ENCODE measurements around the gene EBF4.
"Not testable (repeated sequence)": the region's sequence is repeated elsewhere in the genome, so short reads cannot be mapped to it uniquely, and the experiment has no call there.

Gene EBF4

DNA sequence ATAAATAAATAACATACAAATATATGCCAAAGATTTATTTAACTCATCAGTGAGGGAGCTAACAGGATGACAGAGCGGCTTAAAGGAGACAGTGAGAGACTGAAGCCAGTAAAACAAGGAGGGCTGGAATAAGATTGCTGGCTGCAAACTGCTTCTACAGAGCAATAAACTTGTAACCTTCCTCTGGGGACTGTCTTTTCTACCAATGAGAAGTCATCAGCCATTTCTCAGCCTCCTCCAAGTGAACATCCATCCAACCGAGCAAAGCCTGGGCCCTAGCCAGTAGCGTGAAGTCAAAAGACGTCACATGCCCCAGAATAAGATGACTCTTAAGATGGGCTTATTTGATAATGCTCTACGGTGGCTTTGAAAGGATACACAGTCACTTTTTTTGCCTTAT, 65.4 kb downstream of the EBF4 start:
- DNase-seq (ENCODE audit: low read depth, low spot score) = no peak

DNA sequence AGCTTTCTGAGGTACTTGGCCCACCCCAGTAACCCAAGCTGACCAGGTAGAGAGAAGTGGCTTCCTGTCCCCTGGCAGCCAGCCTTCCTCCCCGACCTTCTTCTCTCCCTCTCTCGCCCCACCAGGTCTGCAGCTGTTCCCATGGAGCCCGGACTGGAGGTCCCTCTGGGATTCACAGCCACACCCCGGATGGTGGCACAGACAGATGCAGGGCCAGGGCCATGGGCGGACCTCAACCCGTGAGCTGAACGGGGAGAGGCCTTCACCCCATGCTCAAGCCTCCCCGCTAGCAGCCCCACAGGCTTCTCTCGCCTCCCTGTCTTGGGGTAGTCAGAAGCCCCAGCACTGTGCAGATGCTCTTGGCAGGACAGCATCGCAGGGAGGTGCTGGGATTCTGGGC, 66.6 kb downstream of the EBF4 start:
- DNase-seq (ENCODE audit: low read depth, low spot score) = no peak

DNA sequence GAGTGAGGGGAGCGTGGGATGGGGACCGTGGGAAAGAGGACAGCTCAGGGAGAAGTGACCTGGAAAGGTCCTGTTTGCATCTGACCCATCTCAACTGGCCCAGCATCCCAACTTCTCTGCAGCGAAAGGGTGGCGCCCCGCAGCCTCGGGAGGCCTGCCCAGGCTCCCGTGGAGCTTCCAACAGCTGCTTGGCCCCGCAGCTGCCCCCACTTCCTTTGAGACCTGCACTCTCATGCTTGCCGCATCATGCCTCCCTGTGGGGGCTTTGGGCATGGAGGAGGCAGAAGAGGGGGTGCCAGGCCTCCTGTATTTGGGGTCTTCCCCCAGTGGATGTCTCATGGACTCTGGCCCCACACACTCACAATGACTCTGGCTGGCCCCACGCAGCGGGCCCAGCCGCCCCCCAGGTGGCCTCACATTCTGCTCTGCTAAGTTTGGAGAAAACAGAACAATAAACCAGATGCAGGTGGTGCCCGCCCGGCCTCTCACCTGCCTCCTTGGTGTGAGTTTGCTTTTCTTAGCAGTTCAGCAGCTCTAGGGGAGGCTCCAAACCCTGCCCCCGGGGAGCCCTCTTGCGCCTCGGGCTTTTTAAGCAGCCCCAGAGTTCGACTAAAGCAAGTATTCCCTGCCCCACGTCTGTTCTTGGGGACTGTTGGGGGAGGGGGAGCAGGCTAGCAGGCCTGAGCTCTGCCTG, 67.2 kb downstream of the EBF4 start:
- DNase-seq (ENCODE audit: low read depth, low spot score) = no peak

DNA sequence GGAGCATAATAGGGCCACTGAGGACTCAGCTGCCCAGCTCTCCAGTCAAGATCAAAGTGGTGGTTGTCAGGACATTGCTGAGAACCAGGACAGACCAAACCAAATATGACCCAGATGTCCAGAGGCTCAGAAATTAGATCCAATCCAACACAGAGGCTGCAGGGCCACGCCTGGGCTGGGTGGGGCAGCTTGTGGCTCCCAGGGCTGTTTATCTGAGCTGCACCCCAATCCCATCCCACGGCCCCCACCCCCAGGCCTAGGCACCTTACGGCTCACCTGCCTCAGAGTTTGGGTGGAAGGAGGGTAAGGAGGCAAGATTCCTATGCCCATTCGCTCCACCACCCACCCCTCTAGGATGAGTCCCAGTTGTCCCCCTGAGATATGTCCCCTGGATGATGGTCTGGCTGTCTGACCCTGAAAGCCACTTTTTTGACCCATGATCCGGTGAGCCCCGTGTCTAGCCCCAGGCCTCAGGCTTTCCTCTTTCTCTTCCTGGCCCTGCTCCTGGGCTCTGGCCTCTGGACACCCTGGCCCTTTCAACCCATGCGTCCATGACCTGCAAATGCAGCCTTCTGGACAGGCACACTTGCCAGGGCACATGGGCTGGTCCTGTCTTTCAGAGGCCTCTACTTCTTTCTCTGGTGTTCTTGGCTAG, 67.8 kb downstream of the EBF4 start:
- no peak for DNase-seq (ENCODE audit: low read depth, low spot score)

DNA sequence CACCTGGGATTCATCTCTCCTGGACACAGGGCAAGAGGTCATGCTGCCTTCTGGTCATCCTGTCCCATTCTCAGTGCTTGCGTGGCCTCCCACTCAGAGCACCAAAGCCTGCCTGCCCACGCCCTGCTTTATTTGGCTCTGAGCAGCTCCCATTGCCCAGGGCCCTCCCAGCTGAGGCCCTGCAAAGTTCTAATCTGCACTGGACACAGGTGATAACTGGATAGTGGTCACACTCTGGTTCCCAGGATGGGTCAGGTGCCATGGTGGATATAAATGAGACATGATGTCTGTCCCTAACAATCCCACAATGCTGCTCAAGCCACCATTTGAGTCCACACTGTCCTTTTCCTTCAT, 68.3 kb downstream of the EBF4 start:
- DNase-seq (ENCODE audit: low read depth, low spot score) = no peak

DNA sequence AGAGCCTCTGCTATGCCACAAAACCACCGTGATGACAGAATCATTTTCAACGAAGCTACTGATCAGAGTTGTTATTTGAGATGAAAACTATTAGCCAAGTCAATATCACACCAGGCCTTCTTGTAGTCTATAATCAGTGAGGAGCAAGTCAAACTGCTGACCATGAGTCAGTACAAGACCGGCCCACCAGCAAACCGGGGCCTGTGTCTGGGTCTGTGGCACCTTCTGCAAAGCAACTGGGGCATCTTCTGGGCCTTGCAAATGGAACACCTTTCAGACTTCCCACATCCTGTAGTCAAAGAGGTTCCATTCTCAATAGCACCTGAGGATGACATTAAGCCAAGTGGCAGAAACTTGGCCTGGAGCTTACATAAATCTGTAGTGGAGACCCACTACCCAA, 69.3 kb downstream of the EBF4 start:
- DNase-seq (ENCODE audit: low read depth, low spot score) = no peak

DNA sequence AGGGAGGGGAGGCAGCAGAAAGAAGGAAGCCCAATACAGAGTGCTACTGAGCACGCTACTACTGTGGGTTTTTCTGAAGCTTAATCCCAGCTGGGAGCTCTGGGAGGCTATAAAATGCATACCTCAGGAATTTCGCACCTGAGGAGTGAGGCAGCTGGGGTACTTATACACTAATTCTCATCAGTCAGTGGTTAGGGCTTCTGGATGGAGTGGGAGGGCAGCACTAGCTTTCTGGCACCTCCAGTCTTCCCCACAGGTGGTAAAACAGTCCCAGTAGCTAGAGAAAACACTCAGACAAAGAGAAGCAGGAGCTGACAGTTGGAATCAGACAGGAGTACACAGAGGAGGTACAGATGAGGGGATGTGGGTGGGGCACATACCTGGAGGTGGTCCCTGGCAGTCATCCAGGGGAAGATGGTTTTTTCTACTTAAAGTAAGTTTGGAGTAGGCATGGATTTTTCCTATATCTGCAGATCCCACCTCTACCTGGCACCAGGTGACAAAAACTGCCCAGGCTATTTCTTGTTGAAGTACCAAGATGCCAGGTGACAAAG, 70.1 kb downstream of the EBF4 start:
- DNase-seq (ENCODE audit: low read depth, low spot score) = no peak

DNA sequence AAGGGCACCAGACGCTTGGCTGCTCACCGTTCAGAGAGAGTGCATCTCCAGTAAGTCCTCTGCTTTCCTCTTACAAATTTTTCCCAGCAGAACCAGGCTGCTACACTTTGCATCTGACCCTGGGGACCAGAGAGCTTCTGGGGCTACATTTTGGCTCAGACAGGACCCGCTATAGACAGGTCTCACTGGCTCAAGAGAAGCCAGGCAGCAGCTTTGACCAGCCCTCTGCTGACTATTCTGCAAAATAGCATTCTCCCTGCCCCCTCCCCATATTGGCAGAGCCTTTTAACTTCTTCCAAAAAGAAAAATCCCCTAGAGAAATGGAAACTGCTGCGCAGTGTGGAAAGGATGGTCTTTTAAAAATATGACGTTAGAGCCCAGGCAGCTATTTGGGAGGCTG, 70.6 kb downstream of the EBF4 start:
- no peak for DNase-seq (ENCODE audit: low read depth, low spot score)

DNA sequence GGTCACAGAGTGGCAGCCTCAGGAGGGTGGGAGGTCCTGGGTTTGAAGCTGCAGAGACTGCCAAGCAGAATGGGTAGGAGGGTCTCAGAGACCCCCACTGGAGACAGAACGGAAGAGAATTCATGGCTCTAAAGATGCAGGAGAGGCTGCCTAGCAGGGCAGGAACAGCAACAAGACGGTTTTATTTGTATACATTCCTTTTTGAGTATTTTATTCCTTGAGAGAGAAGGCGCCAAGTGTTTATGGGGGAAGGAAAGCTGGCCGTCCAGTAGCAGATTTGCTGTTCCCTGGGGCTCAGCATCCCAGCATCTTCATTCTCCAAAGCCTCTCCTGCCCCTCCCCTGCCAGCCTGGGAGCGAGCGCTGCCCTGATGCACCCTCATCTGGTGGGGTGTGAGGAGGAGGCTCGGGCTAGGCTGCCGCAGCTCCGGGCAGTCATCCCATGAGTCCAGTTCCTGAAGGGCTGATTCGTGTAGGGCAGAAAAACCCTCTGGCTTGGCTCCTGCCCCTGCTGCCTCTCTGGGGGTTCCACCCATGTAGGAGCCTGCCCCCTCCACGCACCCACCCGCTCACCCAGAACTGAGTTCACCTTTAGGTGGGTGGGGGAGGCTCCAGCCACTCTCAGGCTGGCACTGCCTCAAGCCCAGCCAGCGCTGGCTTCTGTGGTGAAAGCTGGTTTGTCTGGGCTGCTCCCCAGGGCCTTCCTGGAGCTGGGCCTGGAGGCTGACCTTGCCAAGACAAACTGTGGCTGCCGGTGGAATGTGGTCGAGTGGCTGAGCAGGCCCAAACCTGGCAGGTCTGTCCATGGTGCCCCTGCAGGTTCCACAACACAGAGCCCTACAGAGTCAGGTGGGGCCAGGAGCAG, 75.4 kb downstream of the EBF4 start:
- no peak for DNase-seq (ENCODE audit: low read depth, low spot score)

DNA sequence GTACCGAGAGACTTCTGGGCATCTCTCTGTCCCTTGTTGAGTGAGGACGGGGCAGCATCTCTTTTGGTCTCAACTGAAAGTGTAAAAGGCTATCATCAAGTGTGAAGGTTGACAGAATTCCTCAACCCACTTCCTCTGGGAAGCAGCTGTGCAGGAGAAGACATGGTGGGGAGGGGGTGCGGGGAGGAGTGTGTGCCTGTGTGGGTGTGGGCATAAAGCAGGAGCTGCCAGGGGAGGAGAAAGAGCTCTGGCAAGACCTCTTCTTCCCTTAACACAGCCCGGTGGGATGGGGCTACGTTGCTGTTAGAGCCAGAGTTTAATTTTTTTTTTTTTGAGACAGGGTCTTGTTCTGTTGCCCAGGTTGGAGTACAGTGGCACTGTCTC, 76.0 kb downstream of the EBF4 start:
- DNase-seq (ENCODE audit: low read depth, low spot score) = no peak

DNA sequence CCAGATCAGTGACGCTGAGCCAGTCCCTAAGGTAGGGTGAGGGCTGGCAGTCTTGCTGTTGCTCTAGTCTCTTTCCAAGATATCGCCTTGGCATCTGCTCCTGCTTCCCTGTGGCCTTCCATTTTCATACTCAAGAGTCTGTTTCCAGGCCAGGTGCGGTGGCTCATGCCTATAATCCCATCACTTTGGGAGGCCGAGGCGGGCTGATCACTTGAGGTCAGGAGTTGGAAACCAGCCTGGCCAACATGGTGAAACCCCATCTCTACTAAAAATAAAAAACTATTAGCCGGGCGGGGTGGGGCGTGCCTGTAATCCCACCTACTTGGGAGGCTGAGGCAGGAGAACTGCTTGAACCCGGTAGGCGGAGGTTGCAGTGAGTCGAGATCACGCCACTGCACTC, 77.5 kb downstream of the EBF4 start:
- not testable (repeated sequence) for DNase-seq (ENCODE audit: low read depth, low spot score)

DNA sequence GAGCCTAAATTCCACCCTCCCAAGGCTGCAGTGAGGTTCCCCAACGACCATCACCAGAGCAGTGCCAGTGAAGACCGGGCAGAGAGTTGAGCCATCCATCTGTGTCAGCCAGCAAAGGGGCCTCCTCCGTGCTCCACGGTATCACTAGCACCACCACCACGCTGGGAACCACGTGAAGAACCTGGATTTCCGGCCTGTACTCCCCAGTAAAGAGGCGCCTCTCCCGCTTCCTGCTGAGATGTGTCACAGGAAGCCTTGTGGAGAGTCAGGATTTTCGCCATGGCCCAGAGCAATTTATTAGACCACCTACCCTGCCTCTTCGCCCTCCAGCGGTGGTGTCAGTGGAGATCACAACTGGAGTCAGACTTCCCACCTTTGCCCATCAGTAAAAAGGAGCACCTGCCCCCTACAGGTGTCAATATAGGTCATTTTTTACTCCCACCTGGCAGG, 79.1 kb downstream of the EBF4 start:
- no peak for DNase-seq (ENCODE audit: low read depth, low spot score)

DNA sequence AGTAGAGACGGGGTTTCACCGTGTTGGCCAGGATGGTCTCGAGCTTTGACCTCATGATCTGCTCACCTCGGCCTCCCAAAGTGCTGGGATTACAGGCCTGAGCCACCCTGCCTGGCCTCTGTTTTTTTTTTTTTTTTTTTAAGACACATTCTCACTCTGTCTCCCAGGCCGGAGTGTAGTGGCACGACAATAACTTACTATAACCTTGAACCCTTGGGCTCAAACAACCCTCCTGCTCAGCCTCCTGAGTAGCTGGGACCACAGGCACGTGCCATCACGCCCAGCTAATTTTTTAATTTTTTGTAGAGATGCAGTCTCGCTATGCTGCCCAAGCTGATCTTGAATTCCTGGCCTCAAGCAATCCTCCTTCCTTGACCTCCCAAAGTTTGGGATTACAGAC, 81.2 kb downstream of the EBF4 start:
- DNase-seq (ENCODE audit: low read depth, low spot score) = no peak

DNA sequence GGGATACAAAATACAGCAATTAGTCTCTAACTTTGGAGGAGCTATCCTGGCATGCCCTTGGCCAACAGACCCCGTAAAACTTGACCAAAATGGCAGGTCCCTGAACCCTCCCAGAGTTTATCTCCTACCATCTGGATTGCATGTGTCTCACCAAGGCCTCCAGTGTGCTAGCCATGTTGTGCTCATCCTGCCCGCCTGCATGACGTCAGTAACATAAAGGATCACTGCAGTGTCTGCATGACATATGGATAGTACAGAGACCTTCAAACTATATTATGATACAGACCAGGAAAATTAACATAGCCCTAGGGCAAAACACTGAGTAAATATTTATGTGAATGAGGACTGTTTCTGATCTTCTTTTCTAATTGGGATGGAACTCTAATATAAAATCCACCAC, 82.6 kb downstream of the EBF4 start:
- no peak for DNase-seq (ENCODE audit: low read depth, low spot score)

DNA sequence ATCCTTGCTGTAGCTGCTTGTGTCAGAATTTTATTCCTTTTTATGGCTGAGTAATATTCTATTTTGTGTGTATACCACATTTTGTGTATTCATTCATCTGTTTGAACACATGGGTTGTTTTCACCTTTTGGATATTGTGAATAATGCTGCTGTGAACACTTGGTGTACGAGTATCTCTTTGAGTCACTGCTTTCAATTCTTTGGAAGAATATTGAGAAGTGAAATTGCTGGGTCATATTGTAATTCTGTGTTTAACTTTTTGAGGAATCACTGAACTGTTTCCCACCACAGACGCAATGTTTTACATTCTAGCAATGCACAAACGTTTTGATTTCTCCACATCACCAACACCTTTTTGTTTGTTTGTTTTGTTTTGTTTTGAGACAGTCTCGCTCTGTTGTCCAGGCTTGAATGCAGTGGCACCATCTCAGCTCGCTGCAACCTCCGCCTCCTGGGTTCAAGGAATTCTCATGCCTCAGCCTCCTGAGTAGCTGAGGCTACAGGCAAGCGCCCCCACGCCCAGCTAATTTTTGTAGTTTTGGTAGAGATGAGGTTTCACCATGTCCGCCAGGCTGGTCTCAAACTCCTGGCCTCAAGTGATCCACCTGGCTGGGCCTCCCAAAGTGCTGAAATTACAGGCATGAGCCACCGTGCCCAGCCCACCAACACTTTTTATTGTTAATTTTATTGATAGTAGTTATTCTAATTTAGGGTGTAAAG, 86.2 kb downstream of the EBF4 start:
- DNase-seq (ENCODE audit: low read depth, low spot score) = no peak

DNA sequence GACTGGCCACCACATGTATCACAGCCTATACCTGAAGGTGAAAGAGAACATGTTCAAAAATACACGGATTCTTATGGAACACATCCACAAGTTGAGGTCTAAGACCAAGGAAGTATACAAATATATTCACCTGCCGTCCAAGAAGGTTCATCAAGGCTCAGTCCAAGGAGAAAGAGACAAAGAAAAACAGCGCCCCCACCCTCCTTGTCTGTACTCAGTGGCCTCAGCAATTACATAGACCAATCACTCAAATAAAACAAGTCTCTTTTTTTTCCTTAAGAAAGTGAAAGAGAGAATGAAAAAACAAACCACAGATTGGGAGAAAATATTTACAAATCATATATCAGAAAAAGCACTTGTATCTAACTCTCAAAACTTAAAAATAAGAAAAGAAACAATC, 88.4 kb downstream of the EBF4 start:
- DNase-seq (ENCODE audit: low read depth, low spot score) = no peak

DNA sequence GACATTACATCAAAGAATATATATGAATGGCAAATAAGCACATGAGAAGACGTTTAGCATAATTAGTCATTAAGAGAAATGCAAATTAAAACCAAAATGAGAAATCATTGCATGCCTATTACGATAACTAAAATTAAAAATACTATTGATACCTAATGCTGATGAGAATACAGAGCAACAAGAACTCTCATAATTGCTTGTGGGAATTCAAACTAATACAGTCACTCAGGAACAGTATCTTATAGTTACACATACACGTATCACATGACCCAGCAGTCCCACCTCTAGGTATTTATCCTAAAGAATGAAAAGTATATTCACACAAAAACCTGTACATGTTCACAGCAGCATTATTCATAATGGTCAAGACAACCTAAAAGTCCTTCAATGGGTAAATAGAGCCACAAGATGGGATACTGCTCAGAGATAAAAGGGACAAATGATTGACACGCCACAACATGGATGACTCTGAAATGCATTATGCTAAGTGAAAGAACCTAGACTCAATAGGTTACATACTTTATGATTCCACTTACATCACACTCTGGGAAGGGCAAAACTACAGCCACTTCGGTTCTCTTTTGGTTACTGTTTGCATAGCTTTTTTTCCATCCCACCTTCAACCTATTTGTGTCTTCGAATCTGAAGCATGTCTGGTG, 91.5 kb downstream of the EBF4 start:
- no peak for DNase-seq (ENCODE audit: low read depth, low spot score)

DNA sequence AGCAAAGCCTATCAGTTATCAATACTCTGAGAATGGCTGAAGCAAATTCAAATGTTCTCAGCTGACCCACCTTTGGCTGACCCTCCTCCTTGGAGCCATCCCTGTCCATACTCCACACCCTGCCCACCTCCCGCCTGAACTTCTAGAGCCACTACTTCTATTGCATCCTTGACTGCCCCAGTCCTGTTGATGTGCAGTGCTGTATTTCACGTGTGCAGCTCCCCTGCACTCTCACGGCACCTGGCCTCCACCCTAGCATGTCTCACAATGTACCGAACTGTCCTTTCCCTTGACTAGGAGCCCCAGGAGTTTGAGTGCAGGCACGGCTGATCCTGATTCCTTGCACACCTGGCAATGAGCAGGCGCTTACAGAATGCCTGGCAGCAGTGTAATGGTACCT, 100.9 kb downstream of the EBF4 start:
- no peak for DNase-seq (ENCODE audit: low read depth, low spot score)

DNA sequence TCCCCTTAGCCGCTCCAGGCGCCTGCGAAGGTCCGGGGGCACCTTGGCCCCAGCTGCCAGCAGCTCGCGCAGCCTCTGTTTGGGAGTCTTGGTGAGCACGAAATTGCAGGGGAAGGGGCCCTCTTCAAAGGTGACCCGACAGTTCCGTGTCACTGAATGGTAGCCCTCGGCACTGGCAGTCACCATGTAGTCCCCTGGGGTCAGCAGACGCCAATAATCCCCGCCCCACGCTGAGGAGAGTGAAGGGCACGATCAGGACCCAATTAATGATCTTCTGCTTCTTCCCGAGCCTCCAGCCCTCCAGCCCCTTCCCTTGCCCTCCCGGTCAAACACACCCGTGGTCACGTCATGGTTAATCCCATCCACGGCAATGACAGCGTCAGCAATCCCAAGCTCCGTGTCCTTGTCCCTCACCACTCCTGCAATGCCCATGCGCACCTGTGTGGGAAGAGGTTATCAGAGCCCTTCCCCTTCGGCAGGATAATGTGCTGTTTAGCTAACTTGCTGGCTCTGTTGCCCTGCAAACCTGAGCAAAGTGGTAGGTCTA, 101.7 kb downstream of the EBF4 start:
- no peak for DNase-seq (ENCODE audit: low read depth, low spot score)

DNA sequence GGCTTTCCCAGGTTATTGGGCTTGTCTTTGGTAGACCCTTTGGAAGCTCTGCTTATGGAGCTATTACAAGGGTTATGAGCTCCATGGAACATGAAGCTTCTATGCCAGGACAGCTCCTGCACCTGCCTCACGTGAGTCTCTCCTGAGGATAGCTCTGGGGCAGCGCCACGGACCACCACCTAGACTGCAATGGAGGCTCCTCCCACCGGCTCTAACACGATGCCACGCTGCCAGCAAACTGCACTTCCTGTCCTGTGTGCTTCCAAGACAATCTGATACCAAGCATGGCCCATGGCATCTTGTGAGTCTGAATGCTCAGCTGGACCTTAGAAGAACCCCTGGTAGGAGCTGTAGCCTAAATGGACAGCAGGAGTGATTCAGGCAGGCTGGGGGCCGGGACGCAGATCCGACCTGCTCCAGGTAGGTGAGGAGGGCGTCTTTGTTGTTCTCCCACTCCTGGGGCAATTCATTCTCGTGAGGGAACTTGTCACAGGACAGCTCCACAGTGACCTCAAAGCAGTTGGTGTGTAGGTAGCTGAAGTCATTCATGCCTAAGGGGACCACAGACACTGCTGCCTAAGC, 102.4 kb downstream of the EBF4 start:
- no peak for DNase-seq (ENCODE audit: low read depth, low spot score)

DNA sequence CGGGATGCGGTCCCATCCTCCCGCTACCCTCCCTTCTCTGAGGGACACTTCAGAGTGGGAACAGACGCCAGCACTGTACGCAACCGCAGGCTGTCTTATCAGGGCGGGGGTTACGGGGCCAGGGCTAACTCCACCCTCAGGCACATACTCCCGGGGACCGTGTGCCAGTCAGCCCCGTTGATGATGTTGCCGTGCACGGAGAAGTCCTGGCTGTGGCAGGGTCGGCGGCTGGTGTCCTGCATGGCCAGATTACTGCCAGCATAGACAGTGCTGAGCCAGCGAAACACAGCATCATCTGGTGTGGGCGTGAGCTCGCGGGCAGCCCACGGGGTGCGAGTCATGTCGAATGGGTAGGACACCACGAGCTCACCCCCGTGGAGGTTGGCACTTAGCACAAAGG, 102.9 kb downstream of the EBF4 start:
- DNase-seq (ENCODE audit: low read depth, low spot score) = no peak
